SU-DHL-6 (cell line): Measurements from ENCODE around the gene HCFC1.

Source experiments
- H2AFZ ChIP-seq: fragments of 200-600 bp; sonication (generic); 2 replicates; pipeline ENCODE4 v1.6.1; 2014; ENCODE audit warnings: low read depth, mild to moderate bottlenecking, moderate library complexity, mixed read lengths, antibody characterized with exemption, low read length; ENCODE audit not compliant: severe bottlenecking
- H3F3A ChIP-seq: fragments of 200-600 bp; shearing (Covaris generic); 2 replicates; pipeline ENCODE4 v1.6.0; 2016; ENCODE audit warnings: antibody characterized with exemption, mild to moderate bottlenecking; ENCODE audit not compliant: insufficient read depth
- H3K27ac ChIP-seq: fragments of 200-600 bp; sonication (generic); 2 replicates; pipeline ENCODE4 v1.5.1; 2016; ENCODE audit warnings: low read depth, mild to moderate bottlenecking, low read length, moderate library complexity, mixed read lengths
- H3K27me3 ChIP-seq: fragments of 200-600 bp; sonication (generic), shearing (Covaris generic); 2 replicates; pipeline ENCODE4 v1.6.0; 2014; ENCODE audit warnings: mild to moderate bottlenecking, low read length
- H3K36me3 ChIP-seq: fragments of 200-600 bp; sonication (generic); 2 replicates; pipeline ENCODE4 v1.6.1; 2014; ENCODE audit warnings: mild to moderate bottlenecking, low read length, mixed read lengths
- H3K4me2 ChIP-seq: fragments of 300-600, 200-600 bp; shearing (Covaris generic), sonication (generic); 2 replicates; pipeline ENCODE4 v1.6.0; 2014; ENCODE audit warnings: low read length, low read depth, mild to moderate bottlenecking; ENCODE audit not compliant: poor library complexity, severe bottlenecking
- H3K4me3 ChIP-seq: fragments of 200-600 bp; sonication (generic); 2 replicates; pipeline ENCODE4 v1.5.1; 2014; ENCODE audit warnings: antibody characterized with exemption, low read length, mild to moderate bottlenecking, mixed read lengths; ENCODE audit not compliant: insufficient read depth, poor library complexity, severe bottlenecking
- H3K79me2 ChIP-seq: fragments of 200-600 bp; sonication (generic); 2 replicates; pipeline ENCODE4 v1.6.1; 2014; ENCODE audit warnings: mild to moderate bottlenecking, low read length, moderate library complexity; ENCODE audit not compliant: insufficient read depth
- H3K9ac ChIP-seq: fragments of 200-600 bp; sonication (generic); 2 replicates; pipeline ENCODE4 v1.7.0; 2014; ENCODE audit warnings: mild to moderate bottlenecking, low read length
- H3K9me2 ChIP-seq: fragments of 200-600 bp; sonication (generic); replicated peaks from 2 replicates; pipeline ENCODE4 v1.6.1; 2014; ENCODE audit warnings: low read length; ENCODE audit not compliant: insufficient read depth
- H3K9me3 ChIP-seq: fragments of 200-600 bp; sonication (generic); 2 replicates; pipeline ENCODE4 v1.6.1; 2014; ENCODE audit warnings: low read length, mixed read lengths; ENCODE audit not compliant: insufficient read depth
- H4K20me1 ChIP-seq: fragments of 200-600 bp; sonication (generic); 2 replicates; pipeline ENCODE4 v1.6.1; 2014; ENCODE audit warnings: low read depth, mild to moderate bottlenecking, antibody characterized with exemption, low read length, moderate library complexity, mixed read lengths
- EZH2phosphoT487 ChIP-seq: fragments of 200-600 bp; sonication (generic), shearing (Covaris generic); conservative IDR thresholded peaks from 2 replicates; pipeline ENCODE4 v1.6.1; 2018; ENCODE audit warnings: mild to moderate bottlenecking, antibody characterized with exemption, low read length, moderate library complexity, mixed read lengths
- TF ChIP-seq, protein P1 (sequence below): fragments of 200-600 bp; sonication (generic); IDR thresholded peaks from one replicate; pipeline ENCODE4 v1.5.1; 2017; ENCODE audit warnings: antibody characterized with exemption, mild to moderate bottlenecking, low read length, moderate library complexity; ENCODE audit not compliant: insufficient read depth, poor library complexity, severe bottlenecking

Gene HCFC1

DNA sequence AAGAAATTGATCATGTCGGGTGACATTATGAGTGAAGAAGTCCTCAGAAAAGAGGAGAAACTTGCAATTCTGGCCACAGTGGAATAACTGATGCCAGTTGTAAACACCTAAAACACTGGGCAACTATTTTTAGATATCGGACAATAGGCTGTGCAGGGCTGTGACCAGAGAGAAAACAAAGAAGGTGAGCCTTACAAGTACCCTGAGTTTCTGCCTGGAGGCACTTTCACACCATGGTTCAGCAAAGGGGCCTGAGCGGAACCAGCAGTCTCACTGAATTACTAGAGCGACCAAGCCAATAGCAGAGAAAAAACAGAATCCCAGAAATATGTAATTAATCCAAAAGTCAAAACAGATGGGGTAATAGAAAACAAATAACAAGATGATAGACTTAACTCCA is 36.9 kb upstream of the HCFC1 start:
- H3K36me3 ChIP-seq = no peaks in the 10 kb centered on the region
- H3K9me2 ChIP-seq = no peaks in the 10 kb centered on the region
- no peaks in the 10 kb centered on the region for H3K79me2 ChIP-seq
- no peaks in the 10 kb centered on the region for H4K20me1 ChIP-seq
- peaks cover 6% of the 10 kb centered on the region; the same call in 1 of the 2 replicates for H3F3A ChIP-seq
- H3K9ac ChIP-seq = no peak overlapping the region
- no peak overlapping the region for H3K4me3 ChIP-seq
- no peak overlapping the region for H3K4me2 ChIP-seq
- no peak for TF ChIP-seq EZH2phosphoT487
- TF ChIP-seq, protein P1, sequence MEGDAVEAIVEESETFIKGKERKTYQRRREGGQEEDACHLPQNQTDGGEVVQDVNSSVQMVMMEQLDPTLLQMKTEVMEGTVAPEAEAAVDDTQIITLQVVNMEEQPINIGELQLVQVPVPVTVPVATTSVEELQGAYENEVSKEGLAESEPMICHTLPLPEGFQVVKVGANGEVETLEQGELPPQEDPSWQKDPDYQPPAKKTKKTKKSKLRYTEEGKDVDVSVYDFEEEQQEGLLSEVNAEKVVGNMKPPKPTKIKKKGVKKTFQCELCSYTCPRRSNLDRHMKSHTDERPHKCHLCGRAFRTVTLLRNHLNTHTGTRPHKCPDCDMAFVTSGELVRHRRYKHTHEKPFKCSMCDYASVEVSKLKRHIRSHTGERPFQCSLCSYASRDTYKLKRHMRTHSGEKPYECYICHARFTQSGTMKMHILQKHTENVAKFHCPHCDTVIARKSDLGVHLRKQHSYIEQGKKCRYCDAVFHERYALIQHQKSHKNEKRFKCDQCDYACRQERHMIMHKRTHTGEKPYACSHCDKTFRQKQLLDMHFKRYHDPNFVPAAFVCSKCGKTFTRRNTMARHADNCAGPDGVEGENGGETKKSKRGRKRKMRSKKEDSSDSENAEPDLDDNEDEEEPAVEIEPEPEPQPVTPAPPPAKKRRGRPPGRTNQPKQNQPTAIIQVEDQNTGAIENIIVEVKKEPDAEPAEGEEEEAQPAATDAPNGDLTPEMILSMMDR = no peak
- no peaks in the 10 kb centered on the region for H3K9me3 ChIP-seq
- no peaks in the 10 kb centered on the region for H3K27me3 ChIP-seq
- no peak overlapping the region for H2AFZ ChIP-seq
- H3K27ac ChIP-seq = no peak overlapping the region

DNA sequence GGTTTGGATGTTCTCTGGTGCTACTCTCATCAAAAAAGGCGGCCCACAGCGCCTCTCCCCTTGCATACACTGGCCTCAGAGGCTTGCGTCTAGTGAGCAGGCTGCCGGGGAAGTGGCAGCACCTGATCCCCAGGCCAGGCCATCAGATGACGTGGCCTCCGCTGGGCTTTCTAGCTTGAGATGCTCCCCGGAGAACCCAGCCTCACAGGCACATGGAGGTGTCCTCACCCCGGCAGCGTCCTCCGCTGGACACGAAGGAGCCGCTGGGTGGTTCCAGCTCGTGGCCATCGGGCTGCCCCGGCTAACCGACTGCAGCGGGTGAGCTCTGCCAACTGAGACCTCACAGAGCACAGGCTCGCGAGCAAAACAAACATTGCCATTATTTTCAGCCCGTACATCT is 35.3 kb upstream of the HCFC1 start:
- H3K4me2 ChIP-seq = no peak overlapping the region
- H3K9ac ChIP-seq = no peak overlapping the region
- no peaks in the 10 kb centered on the region for H4K20me1 ChIP-seq
- no peak overlapping the region for H3K4me3 ChIP-seq
- TF ChIP-seq EZH2phosphoT487 = no peak
- TF ChIP-seq, protein P1 = no peak
- H3K36me3 ChIP-seq = no peaks in the 10 kb centered on the region
- no peak overlapping the region for H3K27ac ChIP-seq
- no peak overlapping the region for H2AFZ ChIP-seq
- no peaks in the 10 kb centered on the region for H3K79me2 ChIP-seq
- no peaks in the 10 kb centered on the region for H3K9me2 ChIP-seq
- H3K27me3 ChIP-seq = no peaks in the 10 kb centered on the region
- H3F3A ChIP-seq = peaks cover 6% of the 10 kb centered on the region; the same call in 1 of the 2 replicates
- H3K9me3 ChIP-seq = no peaks in the 10 kb centered on the region

DNA sequence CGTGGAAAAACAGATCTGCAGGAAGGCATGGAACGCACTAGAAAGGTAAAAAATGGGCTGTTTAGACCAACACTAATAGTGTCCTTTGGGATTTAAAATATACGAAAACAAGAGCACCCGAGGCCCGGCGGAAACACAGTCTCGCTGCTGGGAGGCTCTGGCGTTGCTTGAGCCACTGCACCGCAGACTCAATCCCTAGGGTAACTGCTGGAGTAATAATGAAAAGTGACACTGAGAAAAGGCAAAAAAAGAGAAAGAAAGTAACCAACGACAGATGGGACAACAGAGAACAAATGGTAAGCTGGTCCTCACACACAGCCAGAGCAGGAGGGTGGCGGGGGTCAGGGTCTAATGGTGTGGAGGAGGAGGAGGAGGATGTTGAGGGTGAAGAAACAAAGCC is 32.7 kb upstream of the HCFC1 start:
- Histone ChIP-seq H3K4me2 (no peak overlapping the region), H3K9me3 (no peaks in the 10 kb centered on the region), H3K79me2 (no peaks in the 10 kb centered on the region), H3F3A (peaks cover 6% of the 10 kb centered on the region; the same call in 1 of the 2 replicates), H3K27me3 (no peaks in the 10 kb centered on the region), H2AFZ (no peak overlapping the region), H3K36me3 (no peaks in the 10 kb centered on the region), H3K27ac (no peak overlapping the region), H4K20me1 (no peaks in the 10 kb centered on the region), H3K9ac (no peak overlapping the region), H3K4me3 (no peak overlapping the region), H3K9me2 (no peaks in the 10 kb centered on the region)
- TF ChIP-seq EZH2phosphoT487 = no peak
- TF ChIP-seq, protein P1 = no peak
